AG20443 (cell line): ENCODE results near the gene RHOV.

Experiments
- DNase-seq: peaks from one replicate; pipeline ENCODE4 v3.0.0; 2012; ENCODE audit warnings: low spot score, mixed read lengths

Gene RHOV

GRCh38 chr15:40872791-40873693, 992 bp downstream of the RHOV start:
- no peak for DNase-seq

- no peak for DNase-seq
Measured at GRCh38 chr15:40871749-40872617, 2.1 kb downstream of the RHOV start.

- DNase-seq, result no peak
Measured at GRCh38 chr15:40870716-40871115, 3.3 kb downstream of the RHOV start.

- no peak for DNase-seq
Measured at GRCh38 chr15:40869686-40870085, 4.3 kb downstream of the RHOV start.

- no peak for DNase-seq
Measured at GRCh38 chr15:40867199-40867598, 6.8 kb downstream of the RHOV start.

GRCh38 chr15:40863660-40864270, 10.3 kb downstream of the RHOV start:
- no peak for DNase-seq

- peak; percentile 5 for DNase-seq
Measured at GRCh38 chr15:40861147-40861546, 12.9 kb downstream of the RHOV start.

- peak; percentile 86 for DNase-seq
Measured at GRCh38 chr15:40859206-40859851, 14.7 kb downstream of the RHOV start.

GRCh38 chr15:40858706-40859105, 15.3 kb downstream of the RHOV start:
- DNase-seq, result peak; percentile 8

GRCh38 chr15:40857601-40858341, 16.3 kb downstream of the RHOV start:
- peak; percentile 94 for DNase-seq

GRCh38 chr15:40856746-40857145, 17.3 kb downstream of the RHOV start:
- DNase-seq, result peak; percentile 5

- DNase-seq, result peak; percentile 7
Measured at GRCh38 chr15:40855706-40856234, 18.3 kb downstream of the RHOV start.

GRCh38 chr15:40854161-40854560, 19.9 kb downstream of the RHOV start:
- peak; percentile 7 for DNase-seq

- DNase-seq, result no peak
Measured at GRCh38 chr15:40853241-40853890, 20.7 kb downstream of the RHOV start.

GRCh38 chr15:40852529-40852928, 21.5 kb downstream of the RHOV start:
- DNase-seq, result no peak

- DNase-seq, result no peak
Measured at GRCh38 chr15:40850576-40851112, 23.4 kb downstream of the RHOV start.

GRCh38 chr15:40847223-40847961, 26.6 kb downstream of the RHOV start:
- peak; percentile 27 for DNase-seq

- DNase-seq, result peak; percentile 5
Measured at GRCh38 chr15:40846841-40847222, 27.2 kb downstream of the RHOV start.

GRCh38 chr15:40845511-40846284, 28.3 kb downstream of the RHOV start:
- peak; percentile 12 for DNase-seq
